G401.6 (cell line): ENCODE results near the gene MADD.
"Not testable (repeated sequence)": the region's sequence is repeated elsewhere in the genome, so short reads cannot be mapped to it uniquely, and the experiment has no call there.

ENCODE experiments used
- FAIRE-seq: peaks from 2 replicates; lab custom pipeline; 2012; peaks lifted over from hg19 to GRCh38; lab: Jason Lieb, UNC

Gene MADD

DNA sequence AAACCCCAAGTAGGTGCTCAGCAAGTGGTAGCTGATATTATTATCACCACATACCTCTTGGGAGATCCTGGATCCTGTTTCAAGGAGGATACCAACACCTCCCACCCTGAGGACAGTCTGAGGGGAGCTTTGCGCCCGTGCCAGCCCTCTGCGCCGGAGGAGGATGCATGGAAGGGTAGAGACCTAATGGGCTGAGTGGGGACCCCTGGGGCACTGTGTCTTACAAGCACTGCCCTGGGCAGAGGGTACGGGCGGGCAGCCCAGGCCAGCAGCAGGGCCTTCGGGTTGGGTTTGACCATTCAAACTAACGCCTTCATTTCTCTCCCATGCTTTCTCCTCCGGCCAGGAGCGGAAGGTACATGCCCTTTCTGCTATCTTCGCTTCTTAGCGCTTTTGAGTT is 56.3 kb downstream of the MADD start:
- no peak for FAIRE-seq

DNA sequence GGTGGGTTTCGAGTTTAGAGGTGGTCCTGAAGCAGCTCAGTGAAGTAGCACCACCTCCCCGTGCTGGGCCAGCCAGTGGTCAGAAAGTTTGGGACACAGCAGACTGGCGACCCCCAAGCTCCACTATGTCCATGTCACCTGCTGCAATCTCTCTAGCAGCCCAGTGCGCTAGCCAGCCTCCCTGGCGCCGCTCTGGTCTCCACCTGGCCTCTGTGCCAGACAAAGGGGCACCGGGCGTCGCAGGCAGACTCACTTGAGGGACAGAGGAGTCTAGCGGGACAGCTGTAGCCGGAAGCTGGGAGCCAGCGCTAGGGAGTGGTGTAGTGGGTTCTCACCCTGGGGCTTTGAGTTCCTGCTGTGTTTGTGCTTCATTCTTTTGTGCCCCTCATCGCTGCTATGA is 57.1 kb downstream of the MADD start:
- no peak for FAIRE-seq

DNA sequence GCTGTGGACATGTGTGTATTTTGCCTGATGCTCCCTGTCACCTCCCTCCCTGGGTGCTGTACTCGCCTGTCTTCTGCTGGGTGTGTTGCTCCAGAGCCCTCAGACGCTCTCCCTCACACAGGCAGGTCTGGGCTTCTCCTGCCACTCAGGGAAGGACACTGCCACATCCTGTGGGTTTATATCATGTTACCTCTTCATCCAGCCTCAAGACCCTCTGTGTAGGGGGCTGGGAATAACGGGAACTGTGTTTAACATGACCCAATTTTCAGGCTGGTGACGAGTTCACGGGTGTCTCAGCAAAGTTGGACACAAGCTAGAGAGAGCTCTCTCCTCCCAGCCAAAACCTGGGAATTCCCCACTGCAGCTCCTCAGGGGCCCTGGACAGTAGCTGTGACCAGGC is 58.0 kb downstream of the MADD start:
- no peak for FAIRE-seq

DNA sequence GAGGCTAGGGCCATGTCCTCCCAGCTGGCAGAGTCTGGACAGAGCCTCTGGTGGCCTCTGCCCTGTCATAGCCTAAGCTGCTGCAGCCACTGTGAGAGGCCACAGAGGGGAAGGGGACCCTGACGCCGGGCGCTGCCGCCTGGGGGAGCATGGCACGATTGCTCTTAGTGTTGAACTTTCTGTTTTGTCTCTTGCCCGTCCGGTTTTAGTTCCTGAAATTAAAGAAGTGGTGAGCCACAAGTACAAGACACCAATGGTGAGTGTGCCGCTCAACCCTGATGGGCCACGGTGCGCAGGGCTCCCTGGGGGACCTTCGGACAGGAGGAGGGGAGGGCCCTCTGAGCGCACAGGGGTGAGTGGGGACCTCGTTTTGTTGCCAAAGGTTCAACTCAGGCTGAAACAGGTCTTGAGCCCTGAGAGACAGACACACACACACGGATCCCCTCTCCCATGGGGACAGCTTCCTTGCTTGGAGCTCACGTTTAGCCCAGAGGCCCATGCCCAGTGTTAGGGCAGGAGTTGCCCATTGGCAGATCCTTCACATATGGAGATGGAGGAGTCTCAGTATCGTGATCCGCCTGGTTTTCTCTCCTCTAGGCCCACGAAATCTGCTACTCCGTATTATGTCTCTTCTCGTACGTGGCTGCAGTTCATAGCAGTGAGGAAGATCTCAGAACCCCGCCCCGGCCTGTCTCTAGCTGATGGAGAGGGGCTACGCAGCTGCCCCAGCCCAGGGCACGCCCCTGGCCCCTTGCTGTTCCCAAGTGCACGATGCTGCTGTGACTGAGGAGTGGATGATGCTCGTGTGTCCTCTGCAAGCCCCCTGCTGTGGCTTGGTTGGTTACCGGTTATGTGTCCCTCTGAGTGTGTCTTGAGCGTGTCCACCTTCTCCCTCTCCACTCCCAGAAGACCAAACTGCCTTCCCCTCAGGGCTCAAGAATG is 58.8 kb downstream of the MADD start:
- no peak for FAIRE-seq

DNA sequence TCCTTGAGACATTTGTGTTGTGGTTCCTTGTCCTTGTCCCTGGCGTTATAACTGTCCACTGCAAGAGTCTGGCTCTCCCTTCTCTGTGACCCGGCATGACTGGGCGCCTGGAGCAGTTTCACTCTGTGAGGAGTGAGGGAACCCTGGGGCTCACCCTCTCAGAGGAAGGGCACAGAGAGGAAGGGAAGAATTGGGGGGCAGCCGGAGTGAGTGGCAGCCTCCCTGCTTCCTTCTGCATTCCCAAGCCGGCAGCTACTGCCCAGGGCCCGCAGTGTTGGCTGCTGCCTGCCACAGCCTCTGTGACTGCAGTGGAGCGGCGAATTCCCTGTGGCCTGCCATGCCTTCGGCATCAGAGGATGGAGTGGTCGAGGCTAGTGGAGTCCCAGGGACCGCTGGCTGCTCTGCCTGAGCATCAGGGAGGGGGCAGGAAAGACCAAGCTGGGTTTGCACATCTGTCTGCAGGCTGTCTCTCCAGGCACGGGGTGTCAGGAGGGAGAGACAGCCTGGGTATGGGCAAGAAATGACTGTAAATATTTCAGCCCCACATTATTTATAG is 59.6 kb downstream of the MADD start:
- FAIRE-seq, result no peak

DNA sequence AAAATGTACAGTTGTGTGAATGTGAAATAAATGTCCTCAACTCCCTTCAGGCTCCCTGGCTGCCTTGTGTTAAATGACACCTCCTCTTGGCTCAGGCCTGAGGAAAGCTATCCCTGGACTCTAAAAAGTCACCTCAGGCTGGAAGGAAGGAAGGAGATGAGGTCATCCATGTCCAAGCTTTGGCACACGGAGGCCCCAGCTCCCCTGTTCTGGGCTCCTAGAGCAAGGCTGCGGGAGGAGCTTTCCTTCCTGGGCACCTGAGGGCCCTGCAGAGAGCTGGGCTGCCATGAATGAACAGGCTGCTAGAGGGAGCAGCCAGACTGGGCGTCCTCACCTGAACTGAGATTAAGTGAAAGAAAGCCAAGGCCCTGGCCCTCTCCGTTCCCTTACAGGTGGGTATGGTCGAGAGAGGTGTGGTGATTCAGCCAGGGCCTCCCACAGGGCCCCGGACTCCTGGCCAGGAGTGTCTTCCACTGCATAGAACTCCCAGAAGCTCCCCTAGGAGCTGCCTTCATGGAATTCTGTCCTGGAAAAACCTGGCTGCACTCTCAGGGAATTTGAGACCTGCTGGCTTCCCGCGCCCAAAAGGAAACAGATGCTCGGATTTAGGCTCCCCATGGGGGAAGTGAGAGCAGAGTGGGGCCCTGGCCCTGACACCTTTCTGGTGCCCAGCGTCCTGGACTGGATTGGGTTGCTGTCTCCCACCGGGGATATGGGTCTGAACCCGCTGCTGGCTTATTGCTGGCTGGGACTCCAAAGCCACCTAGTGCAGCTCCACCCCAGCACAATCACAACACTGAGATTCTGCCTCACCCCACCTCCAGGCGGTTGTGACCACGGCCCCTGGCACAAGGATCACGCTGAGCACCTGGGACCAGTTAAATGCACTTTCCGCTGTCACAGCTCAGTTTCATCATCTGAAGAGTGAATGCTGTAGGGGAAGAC is 60.3 kb downstream of the MADD start:
- FAIRE-seq, result no peak

DNA sequence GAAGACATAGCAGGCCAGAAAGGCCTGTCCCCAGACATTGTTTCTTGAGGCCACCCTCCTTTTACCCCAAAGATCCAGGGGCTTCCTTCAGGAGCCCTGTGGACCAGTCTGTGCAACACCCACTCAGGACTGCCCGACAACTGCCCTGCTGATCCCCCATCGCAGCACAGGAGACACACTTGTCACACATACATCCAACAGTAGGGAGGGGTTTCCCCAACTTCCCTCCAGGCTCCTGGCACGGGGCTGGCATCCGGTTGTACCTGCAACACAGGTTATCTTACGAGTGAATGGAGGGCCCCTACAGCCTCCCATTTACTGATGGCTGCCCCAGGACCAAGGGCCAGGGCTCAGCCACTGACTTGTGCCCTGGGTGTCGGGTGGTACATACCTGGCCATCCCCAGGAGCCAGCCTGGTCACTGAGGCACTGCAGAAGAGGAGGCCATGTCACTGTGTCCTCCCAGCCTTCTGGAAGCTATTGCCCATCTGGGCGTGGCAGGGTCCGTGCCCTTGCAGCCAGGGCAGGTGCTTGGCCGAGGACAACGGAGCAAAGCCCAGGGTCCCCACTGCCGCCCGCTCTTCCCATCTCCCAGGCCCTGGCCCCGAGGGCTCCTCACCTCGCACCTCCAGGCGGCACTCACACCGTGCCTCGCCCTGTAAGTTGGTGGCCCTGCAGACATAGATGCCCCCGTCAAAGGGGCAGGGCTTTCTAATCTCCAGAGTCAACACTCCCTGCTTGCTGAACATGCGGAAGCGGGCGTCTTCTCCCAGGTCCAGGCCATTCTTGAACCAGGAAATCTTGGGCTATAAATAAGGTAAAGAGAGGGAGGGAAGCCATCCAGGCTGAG is 61.7 kb downstream of the MADD start:
- no peak for FAIRE-seq

DNA sequence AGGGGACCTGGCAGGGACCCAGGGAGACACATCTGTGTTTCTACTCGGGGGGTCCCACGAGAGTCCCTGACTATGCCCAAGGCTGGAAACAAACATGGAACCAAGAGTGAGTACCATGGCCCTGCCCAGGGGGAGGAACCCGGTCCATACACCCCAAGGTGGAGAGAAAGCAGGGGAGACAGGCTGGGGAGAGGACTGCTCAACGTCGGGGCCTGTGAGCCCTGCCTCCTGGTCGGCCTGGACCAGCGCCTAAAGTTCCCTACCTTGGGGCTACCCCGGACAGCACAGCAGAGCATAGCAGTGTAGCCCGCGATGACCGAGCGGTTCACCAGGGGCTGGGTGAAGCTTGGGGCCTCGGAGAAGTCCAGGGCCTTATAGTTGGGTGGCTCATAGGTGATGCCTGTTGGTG is 62.4 kb downstream of the MADD start:
- FAIRE-seq, result no peak

DNA sequence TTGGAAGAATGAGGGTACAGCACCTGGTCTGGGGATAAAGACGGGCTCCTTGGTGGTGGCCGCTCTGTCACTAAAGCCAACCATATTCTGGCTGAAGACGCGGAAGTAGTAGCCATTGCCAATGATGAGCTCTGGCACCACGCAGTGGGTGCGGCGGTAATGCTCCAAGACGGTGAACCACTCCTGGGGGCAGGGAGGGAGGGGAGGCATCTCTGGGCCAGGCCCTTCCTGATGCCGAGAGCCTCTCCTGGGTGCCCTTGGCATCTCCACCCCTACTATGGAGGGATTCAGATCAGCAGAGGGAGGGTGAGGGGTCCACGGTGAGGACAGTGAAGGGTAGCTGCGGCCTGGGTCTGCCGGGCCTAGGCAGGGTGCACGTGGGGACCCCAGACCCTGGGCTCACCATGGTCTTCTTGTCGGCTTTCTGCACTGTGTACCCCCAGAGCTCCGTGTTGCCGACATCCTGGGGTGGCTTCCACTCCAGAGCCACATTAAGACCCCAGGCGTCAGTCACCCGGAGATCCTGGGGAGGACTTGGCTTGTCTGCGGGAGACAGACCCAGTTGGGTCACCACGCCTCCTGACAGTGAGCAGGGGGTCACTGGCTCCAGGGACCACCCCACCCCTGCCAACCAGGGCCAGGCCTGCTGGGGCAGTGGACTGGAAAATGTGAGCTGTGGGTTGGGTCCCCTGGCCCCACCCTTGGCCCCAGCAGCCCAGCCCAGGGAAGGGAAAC is 63.0 kb downstream of the MADD start:
- FAIRE-seq, result no peak

DNA sequence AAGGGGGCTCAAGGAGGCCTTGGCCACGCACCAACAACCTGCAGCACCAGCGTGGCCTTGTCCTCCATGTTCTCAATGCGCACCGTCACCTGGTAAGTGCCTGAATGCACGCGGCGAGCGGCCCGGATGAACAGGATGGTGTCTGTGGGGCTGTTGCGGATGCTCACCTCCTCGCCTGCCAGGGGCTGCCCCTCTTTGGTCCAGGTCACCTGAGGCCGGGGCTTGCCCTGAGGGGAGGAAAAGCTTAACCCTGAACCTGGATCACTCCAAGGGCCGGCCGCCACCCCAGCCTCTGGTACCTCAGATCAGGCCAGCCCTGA is 63.6 kb downstream of the MADD start:
- no peak for FAIRE-seq

DNA sequence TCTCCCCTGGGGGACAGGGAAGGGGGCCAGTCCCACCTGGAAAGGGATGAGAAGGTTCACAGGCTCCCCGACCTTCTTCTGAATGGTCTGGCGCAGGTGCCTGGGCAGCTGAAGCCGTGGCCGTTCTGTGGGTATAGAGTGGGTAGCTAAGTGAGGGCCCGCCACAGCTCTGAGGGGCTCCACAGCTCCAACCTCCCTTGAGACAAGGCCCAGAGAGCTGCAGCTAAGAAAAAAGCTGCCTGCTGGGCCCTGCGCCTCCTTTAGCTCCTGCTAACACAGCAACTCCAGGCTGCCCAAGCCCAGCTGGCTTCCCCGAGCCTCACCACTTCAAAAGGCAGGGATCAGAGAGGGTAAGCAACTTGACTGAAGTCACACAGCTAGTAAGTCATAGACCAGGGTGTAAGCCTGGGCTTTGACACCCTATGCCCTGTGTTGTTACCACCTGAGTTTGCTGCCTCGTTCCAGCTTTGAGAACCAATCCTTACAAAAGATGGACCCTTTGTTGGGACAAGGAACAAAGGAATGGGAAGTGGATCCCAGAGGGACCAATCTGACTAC is 64.0 kb downstream of the MADD start:
- no peak for FAIRE-seq

DNA sequence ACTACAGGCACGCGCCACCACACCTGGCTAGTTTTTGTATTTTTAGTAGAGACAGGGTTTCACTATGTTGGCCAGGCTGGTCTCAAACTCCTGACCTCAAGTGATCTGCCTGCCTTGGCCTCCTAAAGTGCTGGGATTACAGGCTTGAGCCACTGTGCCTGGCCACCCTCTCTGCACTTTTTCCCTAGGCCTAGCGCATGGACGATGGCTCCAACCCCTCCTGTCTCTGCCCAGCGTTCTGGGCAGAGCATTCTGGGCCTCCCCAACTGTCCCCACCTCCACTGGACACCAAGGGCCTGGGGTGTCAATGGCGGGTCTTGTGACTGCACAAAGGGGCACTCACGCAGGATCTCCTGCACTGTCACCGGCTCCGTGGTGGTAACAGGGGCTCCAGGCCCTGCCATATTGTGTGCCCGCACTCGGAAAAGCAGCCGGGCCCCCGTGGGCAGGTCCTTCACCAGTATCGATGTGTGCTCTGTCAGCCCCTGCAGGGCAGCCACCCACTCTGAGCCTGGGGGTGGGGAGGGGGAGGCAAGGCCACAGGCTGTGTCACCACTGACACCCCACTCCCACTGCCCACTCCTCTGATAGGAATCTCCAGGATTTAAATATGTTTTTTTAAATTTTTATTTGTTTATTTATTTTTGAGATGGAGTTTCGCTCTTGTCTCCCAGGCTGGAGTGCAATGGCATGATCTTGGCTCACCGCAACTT is 64.9 kb downstream of the MADD start:
- FAIRE-seq, result not testable (repeated sequence)

DNA sequence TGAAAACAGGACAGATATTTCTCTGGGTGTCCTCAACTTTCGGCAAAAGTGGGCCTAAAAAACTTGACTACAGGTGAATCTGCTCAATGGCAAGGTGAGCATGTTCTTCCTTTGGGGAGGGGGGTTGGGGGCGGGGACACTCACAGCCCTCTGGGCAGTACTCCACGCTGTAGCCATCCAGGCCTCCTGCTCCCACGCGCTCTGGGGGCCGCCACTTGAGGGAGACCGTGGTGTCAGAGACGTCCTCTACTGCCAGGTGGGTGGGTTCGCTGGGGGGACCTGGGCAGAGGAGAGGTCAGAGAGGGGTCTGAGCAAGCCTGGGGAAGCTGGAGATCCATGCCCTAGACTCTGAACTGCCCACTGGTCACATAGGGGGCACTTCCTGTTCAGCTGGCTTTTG is 65.8 kb downstream of the MADD start:
- no peak for FAIRE-seq

DNA sequence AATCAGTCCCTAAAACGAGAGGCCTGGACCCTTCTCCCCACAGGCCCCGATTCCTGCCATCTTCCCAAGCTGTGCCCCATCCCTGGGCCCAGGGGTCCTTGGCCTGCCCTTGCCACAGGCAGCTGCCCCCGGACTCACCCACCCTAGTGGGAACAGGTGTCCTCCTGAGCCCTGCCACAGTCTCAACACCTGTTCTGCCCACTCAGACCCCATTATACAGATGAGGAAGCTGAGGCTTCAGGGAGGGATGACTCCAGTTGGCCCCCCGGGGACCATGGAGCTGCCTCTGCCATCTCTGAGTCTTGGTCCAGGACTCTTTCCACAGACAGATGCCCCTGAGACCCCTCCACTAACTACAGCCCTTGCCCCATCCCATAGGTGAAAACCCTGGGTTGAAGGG is 66.7 kb downstream of the MADD start:
- FAIRE-seq, result no peak

DNA sequence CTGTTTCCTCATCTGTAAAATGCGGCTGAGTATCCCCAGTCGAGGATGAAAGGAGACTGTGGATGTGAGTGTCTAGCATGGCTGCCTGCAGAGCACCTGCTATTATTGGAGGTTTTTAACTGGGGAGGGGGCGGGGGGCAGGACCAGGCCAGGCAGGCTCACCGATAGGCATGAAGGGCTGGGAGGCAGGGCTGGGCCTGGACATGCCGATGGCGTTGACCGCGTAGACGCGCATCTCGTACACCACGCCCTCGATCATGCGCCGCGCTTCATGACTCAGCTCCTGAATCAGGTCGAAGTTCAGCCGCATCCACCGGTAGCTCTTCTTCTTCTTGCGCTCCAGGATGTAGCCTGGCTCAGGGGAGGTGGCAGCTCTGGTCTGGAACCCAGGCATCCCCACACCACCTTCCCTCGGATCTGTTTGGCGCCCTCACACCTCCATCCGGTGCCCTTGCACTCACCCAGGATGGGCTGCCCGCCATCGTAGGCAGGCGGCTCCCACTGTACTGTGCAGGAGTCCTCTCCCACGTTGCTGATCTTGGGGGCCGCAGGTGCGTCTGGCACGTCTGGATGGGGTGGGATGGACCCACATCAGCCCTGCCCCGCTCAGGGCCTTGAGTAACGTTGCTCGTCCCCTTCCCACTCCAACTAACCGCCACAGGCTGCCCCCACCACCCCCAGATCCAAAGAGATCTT is 67.4 kb downstream of the MADD start:
- FAIRE-seq, result no peak

DNA sequence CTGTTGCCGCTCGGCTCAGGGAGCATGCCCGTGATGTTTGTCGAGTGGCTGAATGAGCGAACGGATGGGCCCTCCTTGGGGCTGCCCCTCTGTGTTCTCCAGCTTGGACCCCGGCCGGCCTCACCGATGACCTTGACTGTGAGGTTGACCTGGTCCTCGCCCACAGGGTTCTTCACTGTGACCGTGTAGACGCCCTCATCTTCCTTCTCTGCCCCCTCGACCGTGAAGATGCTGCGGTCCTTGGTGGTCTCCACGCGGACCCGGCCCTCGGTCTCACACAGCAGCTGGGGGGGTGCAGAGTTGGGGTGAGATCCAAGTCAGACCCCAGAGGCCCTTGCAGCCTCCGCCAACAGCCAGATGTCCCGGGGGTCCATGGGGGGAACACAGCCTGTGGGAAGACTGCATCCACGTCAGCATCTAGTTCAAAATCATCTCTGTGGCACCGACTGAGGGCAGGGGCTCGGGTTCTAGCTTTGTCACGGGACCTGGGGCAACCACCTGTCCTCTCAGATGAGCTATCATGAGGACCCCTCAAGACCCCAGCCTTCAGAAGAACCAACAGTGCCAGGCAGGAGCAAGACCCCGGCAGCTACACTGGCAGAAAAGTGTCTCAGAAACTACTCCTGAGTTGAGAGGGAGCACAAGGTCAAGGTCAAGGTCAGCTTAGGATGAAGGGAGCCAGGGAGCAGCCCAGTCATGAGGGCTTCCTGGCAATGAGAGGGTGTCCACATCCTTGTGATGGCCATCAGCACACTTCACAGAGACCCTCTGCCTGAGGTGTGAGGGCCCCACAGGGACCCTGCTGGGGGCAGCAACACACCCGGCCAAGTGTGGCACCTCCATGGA is 68.7 kb downstream of the MADD start:
- FAIRE-seq, result no peak

DNA sequence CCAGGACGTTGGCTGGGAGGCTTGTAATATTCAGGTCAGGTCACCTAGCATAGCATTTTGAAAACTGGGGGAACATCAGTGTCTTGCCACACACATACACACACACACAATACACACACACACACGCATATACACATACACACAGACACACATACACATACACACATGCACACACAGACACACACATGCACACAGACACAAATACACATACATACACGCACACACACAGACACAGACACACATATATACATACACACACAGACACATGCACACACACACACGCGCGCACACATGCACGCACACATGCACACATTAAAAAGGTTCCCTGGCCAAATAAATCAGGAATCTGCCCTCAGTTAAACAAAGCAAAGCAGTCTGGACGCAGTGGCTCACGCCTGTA is 70.1 kb downstream of the MADD start:
- no peak for FAIRE-seq

DNA sequence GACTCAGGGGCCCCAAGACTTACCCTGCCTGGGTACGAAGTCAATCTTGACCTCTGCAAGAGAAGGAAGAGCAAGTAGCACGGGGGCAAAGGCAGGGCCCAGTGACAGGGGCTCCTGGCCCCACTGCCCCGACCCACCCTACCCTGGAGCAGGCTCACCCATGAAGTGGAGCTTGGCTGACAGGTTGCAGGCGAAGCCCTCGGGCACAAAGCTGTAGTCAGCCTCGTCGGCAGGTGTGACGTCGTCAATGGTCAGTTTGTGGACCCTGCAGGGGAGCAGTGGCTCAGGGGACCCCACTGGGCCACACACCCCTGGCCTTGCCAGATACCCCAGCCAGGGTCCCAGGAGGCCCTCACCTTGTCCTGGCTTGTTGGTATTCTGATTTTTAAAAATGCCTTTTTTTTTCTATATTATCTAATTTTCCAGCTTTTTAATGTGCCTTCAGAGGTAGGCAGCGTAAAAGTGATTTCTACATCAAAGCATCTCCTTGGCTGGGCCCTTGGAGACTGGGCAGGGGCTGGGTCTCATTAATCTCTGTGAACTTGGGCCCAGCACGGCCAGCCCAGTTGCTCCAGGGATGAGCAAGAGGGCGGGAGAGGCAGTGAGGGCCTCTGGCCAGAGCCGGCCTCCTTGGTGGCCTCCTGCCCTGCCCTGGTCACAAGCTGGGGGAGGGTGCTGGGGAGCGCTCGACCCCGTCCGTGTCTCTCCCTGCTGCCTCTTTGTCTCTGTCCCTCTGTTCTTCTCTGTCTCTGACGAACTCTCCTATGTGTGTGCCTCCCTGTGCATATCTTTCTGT is 71.2 kb downstream of the MADD start:
- FAIRE-seq, result no peak
